ENCODE data around the gene SYTL3.

DNA sequence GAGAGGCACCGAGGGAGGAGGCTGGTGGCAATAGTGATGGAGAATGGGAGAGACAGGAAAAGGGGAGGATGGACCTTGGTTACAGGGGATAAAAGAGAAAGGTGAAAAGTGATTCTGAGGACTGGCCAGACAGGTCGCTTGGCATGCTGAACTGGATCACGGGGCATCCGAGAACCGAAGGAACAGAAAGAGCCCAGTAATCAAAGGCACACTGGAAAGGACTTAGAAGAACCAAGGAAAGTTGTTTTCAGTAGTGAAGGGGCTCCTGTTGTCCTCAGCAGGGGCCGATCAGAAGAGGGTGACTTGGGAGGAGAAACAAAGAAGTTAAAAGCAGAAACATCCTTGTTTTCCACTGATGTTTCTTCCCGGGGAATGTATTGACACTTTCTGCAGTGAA is 18.9 kb downstream of the SYTL3 start:
- TF ChIP-seq CTCF (IDR thresholded peaks at IDR 0.05; ENCODE audit: borderline replicate concordance, extremely low read depth, low read length, poor library complexity, severe bottlenecking) (no peak), EZH2 (IDR thresholded peaks at IDR 0.05; ENCODE audit: borderline replicate concordance, low read depth, low read length, severe bottlenecking) (no peak)
